ENCODE measurements around the gene GFRA4. TPM values are rescaled to one million over a fixed set of nuclear protein-coding genes. Genes with fewer than 3 reads are reported as not detected.

GFRA4 gene
- total RNA-seq, 1 experiment from 2014 or later: not detected

DNA sequence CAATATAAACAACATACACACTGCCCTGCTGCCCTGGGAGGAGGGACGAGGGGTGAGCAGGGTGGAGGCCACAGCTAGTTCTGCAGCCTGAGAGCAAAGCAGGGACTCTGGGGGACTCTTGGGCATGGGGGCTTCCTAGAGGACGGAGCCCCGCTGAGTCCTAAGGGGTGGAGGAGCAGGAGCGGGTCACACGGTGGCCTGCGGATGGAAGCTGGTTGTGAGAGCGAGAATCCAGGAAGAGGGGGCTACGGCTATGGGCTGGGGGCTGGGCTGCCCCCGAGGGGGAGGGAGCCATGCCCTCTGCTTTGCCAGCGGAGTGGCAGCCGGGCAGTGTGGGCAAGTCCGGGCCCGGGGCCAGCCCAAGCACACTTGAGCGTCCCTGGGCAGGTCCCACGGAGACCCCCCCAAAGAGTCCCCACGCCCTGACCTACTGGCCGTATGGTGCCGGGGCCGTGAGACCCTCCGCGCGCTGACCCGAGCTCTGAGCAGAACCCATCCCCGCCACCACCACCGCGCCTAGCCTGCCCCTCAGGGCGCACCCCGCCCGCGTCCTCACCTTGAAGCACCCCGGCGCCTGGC is 18.2 kb upstream of the GFRA4 start:
- POLR2A ChIA-PET: interaction anchor here (0.6 to 1.0 kb wide), 3 partner anchors 29 to 77 kb away, joined by 3 to 5 read pairs (median 4); no protein-coding TSS in a partner anchor
- CTCF ChIA-PET: interaction anchor here (0.6 to 3.9 kb wide), 19 partner anchors 9 to 137 kb away, joined by 3 to 38 read pairs (median 4); partner anchors contain the start of genes ADISSP, CENPB and SPEF1

GRCh38 chr20:3680701-3681351 is 17.6 kb upstream of the GFRA4 start:
- Mint-ChIP-seq H3K9me3 (no peaks in the 10 kb centered on the region), H3K27me3 (ENCODE audit: low read depth) (peaks cover 24% of the 10 kb centered on the region), H3K27ac (no peak overlapping the region), H3K4me1 (peaks cover 36% of the 10 kb centered on the region), H3K4me3 (peak overlapping the region; percentile 70), H3K36me3 (no peaks in the 10 kb centered on the region)
- CTCF ChIA-PET: interaction anchor here (0.5 to 3.9 kb wide), 20 partner anchors 9 to 764 kb away, joined by 3 to 38 read pairs (median 4); partner anchors contain the start of genes ADISSP, CENPB and SPEF1
- POLR2A ChIA-PET: interaction anchor here (0.6 to 0.7 kb wide), 2 partner anchors 29 to 30 kb away, joined by 4 to 5 read pairs; no protein-coding TSS in a partner anchor
- TF ChIP-seq, protein P1, sequence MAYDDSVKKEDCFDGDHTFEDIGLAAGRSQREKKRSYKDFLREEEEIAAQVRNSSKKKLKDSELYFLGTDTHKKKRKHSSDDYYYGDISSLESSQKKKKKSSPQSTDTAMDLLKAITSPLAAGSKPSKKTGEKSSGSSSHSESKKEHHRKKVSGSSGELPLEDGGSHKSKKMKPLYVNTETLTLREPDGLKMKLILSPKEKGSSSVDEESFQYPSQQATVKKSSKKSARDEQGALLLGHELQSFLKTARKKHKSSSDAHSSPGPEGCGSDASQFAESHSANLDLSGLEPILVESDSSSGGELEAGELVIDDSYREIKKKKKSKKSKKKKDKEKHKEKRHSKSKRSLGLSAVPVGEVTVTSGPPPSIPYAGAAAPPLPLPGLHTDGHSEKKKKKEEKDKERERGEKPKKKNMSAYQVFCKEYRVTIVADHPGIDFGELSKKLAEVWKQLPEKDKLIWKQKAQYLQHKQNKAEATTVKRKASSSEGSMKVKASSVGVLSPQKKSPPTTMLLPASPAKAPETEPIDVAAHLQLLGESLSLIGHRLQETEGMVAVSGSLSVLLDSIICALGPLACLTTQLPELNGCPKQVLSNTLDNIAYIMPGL (CRISPR knock-in tag; IDR thresholded peaks at IDR 0.05): no peak
- TF ChIP-seq EMX1 (CRISPR knock-in tag; IDR thresholded peaks at IDR 0.05): no peak
- TF ChIP-seq E2F4 (CRISPR knock-in tag; IDR thresholded peaks at IDR 0.05; ENCODE audit: borderline replicate concordance, low read depth): no peak
- no peak for TF ChIP-seq SP1 (CRISPR knock-in tag; conservative IDR thresholded peaks at IDR 0.05)
- TF ChIP-seq ZNF416 (CRISPR knock-in tag; IDR thresholded peaks at IDR 0.05): no peak
- no peak for TF ChIP-seq SMAD3 (CRISPR knock-in tag; IDR thresholded peaks at IDR 0.05; ENCODE audit: borderline replicate concordance)
- TF ChIP-seq ARID4B (CRISPR knock-in tag; IDR thresholded peaks at IDR 0.05; ENCODE audit: borderline replicate concordance): no peak
- no peak for TF ChIP-seq ATF1 (CRISPR knock-in tag; IDR thresholded peaks at IDR 0.05)
- TF ChIP-seq USF1 (CRISPR knock-in tag; IDR thresholded peaks at IDR 0.05): no peak
- no peak for TF ChIP-seq ZBTB21 (CRISPR knock-in tag; IDR thresholded peaks at IDR 0.05; ENCODE audit: borderline replicate concordance)
- TF ChIP-seq, protein P2, sequence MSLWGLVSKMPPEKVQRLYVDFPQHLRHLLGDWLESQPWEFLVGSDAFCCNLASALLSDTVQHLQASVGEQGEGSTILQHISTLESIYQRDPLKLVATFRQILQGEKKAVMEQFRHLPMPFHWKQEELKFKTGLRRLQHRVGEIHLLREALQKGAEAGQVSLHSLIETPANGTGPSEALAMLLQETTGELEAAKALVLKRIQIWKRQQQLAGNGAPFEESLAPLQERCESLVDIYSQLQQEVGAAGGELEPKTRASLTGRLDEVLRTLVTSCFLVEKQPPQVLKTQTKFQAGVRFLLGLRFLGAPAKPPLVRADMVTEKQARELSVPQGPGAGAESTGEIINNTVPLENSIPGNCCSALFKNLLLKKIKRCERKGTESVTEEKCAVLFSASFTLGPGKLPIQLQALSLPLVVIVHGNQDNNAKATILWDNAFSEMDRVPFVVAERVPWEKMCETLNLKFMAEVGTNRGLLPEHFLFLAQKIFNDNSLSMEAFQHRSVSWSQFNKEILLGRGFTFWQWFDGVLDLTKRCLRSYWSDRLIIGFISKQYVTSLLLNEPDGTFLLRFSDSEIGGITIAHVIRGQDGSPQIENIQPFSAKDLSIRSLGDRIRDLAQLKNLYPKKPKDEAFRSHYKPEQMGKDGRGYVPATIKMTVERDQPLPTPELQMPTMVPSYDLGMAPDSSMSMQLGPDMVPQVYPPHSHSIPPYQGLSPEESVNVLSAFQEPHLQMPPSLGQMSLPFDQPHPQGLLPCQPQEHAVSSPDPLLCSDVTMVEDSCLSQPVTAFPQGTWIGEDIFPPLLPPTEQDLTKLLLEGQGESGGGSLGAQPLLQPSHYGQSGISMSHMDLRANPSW (CRISPR knock-in tag; conservative IDR thresholded peaks at IDR 0.05; ENCODE audit: low read depth): no peak
- DNase-seq (ENCODE audit: low spot score) (no peak), ATAC-seq (peak; percentile 1; the same call in 1 of the 2 replicates)

More for the DNA sequence above, 18.2 kb upstream of the GFRA4 start:
- no peak for DNase-seq (ENCODE audit: low spot score)
- Mint-ChIP-seq H3K36me3 (no peaks in the 10 kb centered on the region), H3K4me3 (peak overlapping the region; percentile 70), H3K4me1 (peaks cover 36% of the 10 kb centered on the region), H3K9me3 (no peaks in the 10 kb centered on the region), H3K27me3 (ENCODE audit: low read depth) (peaks cover 21% of the 10 kb centered on the region), H3K27ac (no peak overlapping the region)
- TF ChIP-seq FOXP1 (CRISPR knock-in tag; IDR thresholded peaks at IDR 0.05; ENCODE audit: borderline replicate concordance): 0 out of 2 replicates have a peak, but pooled peaks have one; percentile 25
- TF ChIP-seq, protein P3, sequence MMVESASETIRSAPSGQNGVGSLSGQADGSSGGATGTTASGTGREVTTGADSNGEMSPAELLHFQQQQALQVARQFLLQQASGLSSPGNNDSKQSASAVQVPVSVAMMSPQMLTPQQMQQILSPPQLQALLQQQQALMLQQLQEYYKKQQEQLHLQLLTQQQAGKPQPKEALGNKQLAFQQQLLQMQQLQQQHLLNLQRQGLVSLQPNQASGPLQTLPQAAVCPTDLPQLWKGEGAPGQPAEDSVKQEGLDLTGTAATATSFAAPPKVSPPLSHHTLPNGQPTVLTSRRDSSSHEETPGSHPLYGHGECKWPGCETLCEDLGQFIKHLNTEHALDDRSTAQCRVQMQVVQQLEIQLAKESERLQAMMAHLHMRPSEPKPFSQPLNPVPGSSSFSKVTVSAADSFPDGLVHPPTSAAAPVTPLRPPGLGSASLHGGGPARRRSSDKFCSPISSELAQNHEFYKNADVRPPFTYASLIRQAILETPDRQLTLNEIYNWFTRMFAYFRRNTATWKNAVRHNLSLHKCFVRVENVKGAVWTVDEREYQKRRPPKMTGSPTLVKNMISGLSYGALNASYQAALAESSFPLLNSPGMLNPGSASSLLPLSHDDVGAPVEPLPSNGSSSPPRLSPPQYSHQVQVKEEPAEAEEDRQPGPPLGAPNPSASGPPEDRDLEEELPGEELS (CRISPR knock-in tag; IDR thresholded peaks at IDR 0.05): no peak
- ATAC-seq: no peak; the same call in 1 of the 2 replicates

Measured in WTC11 (cell line).